DND-41 (cell line): ENCODE results near the gene CENPN.
A peak's percentile ranks its signal among the peaks of the same experiment; 100 is the strongest.

ENCODE experiments used
- EZH2 ChIP-seq: IDR thresholded peaks from 3 replicates; pipeline ENCODE4 v1.6.1; 2012; ENCODE audit warnings: borderline replicate concordance, low read depth, mild to moderate bottlenecking, moderate library complexity, low read length, inconsistent platforms; ENCODE audit not compliant: severe bottlenecking
- TF ChIP-seq, protein P1 (sequence below): IDR thresholded peaks from 2 replicates; pipeline ENCODE4 v1.5.1; 2012; ENCODE audit warnings: borderline replicate concordance, low read length, moderate library complexity, mild to moderate bottlenecking; ENCODE audit not compliant: poor library complexity, severe bottlenecking; ENCODE audit errors: extremely low read depth

DNA sequence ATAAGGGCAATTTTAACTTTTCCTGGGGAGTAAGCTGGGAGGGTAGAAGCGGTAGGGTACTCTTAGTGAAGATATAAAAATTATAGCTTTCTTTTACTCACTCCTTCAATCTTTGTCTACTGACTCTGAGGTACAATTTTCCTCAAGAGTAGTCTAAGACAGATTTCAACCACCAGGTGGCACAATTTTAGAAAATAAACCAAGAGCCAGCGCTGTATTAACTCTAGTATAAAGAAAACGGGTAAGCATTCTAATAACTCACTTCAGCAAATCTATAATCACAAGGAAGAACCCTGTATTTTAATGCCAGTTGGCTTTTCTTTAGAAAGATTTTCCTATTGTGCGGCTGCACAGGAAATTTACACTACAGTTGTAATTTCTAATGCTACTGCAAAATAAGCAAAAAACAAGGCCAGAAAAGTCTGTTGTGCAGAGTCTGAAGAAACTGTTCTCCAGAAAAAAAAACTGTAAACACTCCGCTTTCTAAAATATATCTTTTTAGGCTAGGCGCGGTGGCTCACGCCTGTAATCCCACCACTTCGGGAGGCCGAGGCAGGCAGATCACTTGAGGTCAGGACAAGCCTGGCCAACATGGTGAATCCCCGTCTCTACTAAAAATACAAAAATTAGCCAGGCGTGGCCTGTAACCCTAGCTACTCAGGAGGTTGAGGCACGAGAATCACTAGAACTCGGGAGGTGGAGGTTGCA lies 2.2 kb upstream of the CENPN start:
- TF ChIP-seq, protein P1, sequence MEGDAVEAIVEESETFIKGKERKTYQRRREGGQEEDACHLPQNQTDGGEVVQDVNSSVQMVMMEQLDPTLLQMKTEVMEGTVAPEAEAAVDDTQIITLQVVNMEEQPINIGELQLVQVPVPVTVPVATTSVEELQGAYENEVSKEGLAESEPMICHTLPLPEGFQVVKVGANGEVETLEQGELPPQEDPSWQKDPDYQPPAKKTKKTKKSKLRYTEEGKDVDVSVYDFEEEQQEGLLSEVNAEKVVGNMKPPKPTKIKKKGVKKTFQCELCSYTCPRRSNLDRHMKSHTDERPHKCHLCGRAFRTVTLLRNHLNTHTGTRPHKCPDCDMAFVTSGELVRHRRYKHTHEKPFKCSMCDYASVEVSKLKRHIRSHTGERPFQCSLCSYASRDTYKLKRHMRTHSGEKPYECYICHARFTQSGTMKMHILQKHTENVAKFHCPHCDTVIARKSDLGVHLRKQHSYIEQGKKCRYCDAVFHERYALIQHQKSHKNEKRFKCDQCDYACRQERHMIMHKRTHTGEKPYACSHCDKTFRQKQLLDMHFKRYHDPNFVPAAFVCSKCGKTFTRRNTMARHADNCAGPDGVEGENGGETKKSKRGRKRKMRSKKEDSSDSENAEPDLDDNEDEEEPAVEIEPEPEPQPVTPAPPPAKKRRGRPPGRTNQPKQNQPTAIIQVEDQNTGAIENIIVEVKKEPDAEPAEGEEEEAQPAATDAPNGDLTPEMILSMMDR = peak; percentile 75
- TF ChIP-seq EZH2 = no peak
